NCI-H1436 treated with DMSO at 0.1 percent for 48 hours (cell line): Measurements from ENCODE around the gene PGRMC1.
"Not testable (repeated sequence)": the region's sequence is repeated elsewhere in the genome, so short reads cannot be mapped to it uniquely, and the experiment has no call there.

Experiments used
- DNase-seq: peaks from one replicate; lab custom pipeline; 2025; lab: John Stamatoyannopoulos, UW

The PGRMC1 gene

DNA sequence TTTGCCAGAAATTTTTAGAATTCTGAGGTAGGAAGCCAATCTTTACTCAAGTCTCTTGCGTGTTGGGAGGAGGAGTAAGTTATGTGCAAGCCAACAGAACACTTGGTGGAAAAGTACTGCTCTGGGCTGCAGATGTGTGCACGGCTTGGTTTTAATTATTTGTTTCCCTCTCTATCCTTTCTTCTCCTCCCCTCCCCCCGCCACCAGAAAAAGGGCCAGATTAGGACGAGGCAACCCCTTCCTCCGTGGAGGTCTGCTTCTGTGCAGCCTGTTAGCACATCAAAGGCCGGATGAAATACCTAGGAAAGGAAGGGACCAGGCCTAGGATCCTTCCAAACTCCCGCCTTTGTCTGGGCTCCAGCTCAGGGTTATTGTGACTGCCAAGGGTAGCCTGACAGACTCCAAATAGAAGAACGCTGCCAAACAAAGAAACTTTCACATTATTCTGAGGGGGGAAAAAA is 1.0 kb upstream of the PGRMC1 start:
- DNase-seq, result no peak

DNA sequence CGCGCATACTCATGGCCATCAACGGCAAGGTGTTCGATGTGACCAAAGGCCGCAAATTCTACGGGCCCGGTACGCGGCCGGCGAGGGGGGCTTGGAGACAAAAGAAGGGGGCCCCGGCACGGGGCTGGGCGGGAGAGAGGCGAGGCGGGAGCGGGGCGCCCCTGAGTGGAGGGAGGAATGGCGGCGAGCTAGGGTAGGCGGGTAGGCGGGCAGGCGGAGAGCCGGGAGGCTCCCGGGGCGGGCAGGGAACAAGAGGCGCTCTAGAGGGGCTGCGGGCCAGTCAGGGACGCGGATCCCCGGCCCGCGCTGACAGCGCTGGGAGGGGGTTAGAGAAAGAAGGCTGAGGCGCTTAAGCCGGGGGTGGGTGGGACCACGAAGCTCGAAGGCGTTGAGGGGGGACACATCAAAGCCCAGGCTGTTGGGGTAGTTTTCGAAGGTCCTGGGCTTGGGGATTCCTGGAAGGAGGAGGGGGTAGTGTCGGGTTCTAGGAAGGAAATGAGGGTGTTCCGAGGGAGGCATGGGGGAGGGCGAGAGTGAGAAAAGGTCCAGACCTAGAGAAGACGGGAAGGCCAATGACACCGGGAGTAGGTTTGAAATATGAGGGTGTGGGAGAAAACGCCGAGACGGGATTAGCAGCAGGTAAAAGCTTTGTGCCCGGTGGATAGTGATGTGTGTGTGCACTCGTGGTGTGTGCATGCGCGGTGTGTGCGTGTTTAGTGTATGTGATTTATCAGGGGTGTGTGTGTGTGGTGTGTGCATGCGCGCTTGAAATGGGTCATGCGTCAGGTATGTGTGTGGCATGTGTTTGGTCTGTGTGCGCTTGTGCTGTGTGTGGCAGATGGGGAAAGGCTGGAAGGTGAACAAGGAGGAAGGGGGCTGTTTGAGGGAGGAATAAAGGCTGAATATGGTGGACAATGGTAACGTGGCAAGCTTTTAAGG is 807 bp downstream of the PGRMC1 start:
- no peak for DNase-seq

DNA sequence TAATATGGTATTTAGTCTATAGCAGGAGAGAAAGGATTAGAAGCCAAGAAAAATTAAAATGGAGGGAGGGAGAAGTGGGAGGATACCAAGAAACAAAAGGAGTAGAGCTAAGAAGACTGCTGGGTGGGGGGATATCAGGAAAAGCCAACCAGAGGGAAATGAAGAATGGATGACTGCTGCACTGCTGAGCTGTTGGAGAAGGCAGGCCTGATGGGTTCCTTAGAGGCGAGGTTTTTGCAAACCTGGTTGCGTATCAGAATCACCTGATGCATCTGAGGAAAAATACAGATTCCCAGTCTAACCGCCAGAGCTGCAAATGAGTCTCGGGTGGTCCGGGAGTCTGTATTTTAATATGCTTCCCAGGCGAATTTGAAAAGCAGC is 1.5 kb downstream of the PGRMC1 start:
- no peak for DNase-seq

DNA sequence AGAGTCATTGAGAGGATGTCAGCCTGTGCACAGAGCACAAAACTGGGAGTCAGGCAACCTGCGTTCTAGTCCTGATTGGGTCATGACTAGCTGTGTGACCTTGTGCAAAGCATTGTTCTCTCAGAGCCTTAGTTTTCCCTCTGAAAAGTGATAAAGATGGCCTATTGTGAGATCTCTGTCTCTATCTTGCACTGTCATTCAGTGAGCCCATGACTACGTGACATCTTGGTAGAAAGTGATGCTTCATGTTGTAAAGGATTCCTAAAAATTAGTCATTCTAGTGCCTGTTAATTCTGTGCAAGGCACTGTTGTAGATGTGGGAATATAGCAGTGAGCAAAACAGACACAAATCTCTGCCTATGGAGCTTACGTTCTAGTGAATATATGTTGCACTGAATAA is 2.5 kb downstream of the PGRMC1 start:
- DNase-seq, result no peak

DNA sequence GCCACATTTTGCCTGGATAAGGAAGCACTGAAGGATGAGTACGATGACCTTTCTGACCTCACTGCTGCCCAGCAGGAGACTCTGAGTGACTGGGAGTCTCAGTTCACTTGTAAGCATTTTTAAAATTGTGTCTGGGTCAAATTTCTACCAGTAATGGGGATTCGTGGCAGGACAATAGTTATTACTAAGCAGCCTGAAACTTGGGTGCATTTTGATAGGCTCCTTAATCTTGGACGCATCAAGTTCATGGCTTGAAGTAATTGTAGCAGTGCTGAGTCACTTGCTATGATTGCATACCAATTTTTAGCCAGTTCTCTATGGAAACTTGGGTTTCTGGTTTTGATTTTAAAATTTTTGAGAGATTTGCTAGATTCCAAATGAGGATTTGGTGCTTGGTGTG is 4.3 kb downstream of the PGRMC1 start:
- no peak for DNase-seq

DNA sequence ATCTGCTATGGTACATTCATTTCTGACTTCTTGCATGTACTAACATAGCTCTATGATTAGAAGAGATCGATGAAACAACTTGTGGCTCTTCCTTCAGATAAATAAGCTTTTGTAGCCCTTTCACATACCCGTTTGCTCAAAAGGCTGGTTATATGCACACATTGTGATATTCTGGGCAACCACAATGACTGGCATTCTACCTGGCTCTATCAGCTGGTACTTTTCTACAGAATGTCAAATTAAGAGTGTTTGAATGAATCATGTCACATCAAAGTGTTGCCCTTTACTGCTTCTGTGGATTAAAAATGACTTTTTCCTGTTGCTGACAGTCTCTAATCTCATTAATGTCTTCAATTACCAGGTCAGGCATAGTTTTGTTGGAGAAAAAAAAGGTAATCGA is 11.6 kb downstream of the PGRMC1 start:
- no peak for DNase-seq

DNA sequence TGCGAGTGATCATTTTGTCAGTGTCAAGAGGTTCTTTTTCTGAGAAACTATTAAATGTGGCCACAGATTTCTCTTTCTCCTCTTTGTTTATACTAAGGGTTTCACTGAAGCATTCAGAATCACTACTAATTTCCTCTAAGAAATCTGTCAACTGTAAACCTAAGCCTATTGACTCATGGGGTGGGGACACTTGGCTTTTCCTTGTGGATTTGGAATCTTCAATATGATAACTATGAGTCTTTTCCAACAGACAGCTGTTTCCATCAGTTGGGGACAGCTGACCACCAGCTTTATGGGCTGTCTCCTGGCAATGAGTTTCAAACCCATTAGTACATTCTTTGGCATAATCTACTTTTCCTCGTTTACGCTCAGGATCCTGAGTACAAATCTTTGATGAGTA is 13.8 kb downstream of the PGRMC1 start:
- DNase-seq, result no peak

DNA sequence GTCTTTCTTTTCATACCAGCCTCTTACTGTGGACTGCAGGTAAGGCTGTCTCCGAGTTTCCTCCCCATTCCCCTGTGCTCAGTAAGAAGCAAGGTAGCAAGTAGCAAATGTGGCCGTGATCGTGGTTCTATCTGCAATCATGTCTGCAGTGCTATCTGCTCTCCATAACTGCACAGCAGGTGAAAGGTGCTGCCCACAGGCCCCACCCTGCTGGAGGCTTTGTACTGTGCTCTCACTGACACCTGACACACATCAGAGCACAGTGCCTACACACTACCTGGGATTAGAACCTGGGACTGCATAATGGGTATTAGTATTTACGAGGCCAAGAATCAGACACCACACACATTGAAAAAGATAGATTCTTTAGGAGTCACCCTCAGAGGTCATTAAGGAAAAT is 15.3 kb downstream of the PGRMC1 start:
- DNase-seq, result no peak

DNA sequence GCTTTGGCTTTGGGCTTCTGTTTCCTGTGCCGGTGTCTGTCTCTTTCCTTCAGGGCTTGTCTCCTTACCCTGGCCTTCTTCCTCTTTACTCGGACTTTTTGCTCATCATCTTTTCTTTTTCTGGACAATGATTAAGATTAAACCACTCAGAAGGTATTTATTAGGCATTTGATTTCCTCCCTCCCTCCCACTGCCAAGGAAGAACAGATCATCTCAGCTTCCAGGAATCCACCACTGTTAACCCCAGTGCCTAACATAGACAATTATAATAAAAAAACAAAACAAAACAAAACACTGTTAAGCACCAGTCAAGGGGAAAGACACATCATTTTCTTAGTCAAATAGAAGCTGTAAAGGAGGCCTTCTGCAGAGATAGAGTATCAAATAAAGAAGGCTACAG is 16.6 kb downstream of the PGRMC1 start:
- DNase-seq, result no peak

DNA sequence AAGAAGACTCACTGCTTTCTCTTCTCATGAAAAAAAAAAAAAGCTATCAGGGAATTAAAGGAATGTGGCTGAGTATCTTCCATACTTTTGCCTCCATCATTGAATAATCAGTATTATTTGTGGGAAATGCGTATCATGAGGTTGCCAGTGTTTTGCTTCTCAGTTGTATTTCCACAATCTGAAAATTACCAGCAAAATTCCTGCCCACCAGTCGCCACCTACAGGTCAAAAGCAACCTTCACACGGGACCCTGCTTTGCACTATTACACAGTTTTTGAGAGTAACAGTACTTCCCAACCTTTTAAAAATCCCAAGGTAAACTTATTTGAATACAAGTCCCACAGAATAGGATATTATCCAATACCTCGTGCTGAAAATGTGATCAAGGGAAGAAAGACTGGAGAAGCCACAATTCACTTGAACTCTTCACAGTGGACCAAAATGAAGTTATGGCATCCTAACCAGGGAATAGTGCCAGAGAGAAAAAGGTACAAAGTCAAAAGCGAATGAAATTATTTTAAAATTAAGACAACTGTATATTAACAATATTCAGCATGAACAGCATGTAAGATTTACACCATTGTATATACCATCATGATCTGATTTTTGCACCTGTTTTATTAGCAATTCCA is 30.4 kb downstream of the PGRMC1 start:
- no peak for DNase-seq

DNA sequence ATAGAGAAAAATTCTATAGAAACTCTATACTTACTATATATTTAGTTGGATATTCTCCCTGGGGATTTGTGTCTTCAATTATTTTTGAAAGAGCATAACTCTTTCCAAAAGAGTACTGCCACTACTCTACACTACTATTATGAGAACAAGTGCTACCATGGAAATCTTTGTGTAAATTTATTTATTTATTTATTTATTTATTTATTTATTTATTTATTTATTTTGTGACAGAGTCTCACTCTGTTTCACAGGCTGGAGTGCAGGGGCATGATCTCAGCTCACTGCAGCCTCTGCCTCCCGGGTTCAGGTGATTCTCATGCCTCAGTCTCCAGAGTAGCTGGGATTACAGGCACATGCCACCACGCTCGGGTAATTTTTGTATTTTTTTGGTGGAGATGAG is 31.0 kb downstream of the PGRMC1 start:
- not testable (repeated sequence) for DNase-seq

DNA sequence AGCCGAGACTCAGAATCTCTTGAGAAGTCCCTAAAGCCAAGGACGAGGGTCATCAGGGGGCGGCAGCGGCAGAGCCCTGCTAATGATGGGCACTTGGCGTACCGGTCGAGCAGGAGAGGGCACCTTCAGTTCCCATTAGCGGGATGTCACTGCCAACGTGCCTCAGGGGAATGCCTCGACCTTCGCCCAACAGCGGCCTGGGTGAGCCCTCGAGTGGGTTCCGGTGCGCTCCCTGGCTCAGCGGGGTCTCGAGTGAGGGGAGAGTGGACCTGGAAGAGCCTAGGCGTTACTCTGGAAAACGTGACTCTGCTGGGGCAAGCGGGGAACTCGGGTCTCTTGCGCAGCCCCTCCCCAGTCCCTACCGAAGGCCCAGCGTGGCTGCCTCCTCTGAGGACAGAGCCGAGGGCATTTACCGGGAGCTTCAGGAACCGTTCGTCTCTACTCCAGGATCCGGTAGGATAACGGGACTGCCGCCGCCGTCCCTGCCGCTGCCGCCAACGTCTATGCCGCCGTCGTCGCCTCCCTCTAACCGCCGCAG is 36.9 kb downstream of the PGRMC1 start:
- no peak for DNase-seq

DNA sequence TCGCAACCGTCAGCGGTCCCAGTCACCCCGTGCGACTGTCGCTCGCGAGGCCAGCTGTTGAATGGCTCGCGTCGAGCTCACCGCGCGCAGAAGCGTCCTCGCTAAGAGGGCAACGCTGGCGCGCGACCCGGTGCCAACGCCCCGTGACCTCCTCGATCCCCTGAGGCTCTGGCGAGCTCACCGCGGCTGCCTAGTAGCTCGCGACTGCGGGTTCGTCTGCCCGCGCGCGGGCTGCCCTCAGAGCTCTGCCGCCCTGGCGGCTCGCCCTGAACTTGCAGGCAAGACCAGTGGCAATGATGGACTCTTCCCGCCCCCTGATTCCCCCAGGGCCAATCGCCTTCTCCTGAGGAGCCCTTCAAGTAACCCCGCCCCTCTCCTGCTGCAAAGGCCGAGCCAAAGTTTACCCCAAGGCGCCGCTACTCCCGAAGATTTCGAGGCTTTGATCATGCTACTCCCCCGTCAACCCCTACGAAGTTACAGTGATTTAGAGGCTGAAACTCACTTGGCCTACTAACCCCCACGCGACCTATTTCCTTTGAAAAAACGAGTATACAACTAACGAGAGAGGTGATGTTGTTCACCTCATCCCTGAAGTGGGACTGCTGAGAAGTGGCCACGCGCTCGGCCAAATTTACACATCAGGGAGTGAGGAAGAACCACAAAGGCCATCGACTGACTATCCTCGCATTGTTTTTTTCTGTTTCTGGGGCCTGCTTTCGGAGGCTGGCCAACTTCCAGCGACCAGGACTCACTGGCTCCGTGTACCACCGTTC is 37.5 kb downstream of the PGRMC1 start:
- no peak for DNase-seq

DNA sequence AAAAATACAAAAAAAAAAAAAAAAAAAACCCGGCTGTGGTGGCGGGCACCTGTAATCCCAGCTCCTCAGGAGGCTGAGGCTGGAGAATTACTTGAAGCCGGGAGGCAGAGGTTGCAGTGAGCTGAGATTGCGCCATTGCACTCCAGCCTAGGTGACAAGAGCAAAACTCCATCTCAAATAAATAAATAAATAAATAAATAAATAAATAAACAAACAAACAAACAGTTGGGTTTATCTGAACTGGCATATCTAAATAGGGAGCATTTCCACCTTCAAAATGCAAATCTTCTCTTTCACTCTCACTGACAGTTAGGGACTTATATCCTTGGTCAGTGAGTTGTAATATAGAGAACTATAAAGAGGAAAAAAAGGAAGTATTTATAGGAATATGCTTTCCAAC is 46.3 kb downstream of the PGRMC1 start:
- DNase-seq, result not testable (repeated sequence)

DNA sequence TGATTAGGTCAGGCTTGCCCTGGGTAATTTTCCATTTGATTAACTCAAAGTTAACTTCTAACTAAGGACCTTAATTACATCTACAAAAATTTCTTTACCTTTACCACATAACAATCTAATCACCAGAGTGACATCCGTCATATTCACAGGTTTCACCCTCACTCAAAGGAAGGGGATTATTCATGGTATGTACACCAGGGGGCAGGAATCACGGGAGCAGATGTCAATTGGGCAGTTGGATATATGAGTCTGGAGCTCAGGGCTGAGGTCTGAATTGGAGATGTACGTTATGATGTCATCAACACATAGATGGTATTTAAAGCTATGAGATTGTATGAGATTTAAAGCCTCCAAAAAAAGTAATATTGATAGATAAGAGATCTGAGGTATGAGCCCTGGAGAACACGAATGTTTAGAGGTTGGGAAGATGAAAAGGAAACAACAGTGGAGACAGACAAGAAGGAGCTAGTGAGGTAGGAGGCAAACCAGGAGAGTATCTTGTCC is 52.9 kb downstream of the PGRMC1 start:
- DNase-seq, result no peak

DNA sequence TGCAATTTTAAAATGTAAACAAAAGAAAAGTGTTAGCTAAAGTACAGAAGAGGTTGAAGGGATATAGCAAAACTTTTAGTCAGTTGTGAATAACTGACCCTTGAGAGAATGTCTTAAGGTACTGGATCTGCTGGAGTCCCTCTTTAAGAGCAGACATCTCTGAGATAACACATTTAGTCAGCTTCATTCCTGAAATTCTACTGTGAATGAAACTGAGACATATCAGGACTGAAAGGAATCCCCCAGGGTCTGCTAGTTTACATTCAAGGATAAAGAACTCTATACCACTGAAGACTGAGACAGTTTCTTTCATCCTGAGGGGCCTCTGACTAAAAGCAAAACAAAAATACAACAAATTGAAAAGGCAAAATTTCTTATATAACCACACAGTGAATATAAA is 54.4 kb downstream of the PGRMC1 start:
- DNase-seq, result no peak

DNA sequence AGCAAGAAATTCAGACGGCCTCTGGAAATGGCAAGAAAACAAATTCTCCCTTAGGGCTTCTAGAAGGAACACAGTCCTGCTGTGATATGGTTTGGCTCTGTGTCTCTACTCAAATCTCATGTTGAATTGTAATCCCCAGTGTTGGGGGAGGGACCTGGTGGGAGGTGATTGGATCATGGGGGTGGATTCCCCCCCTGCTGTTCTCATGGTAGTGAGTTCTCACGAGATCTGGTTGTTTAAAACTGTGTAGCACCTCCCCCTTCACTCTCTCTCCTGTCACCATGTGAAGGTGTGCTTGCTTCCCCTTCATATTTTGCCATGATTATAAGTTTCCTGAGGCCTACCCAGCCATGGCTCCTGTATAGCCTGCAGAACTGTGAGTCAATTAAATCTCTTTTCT is 55.2 kb downstream of the PGRMC1 start:
- not testable (repeated sequence) for DNase-seq

DNA sequence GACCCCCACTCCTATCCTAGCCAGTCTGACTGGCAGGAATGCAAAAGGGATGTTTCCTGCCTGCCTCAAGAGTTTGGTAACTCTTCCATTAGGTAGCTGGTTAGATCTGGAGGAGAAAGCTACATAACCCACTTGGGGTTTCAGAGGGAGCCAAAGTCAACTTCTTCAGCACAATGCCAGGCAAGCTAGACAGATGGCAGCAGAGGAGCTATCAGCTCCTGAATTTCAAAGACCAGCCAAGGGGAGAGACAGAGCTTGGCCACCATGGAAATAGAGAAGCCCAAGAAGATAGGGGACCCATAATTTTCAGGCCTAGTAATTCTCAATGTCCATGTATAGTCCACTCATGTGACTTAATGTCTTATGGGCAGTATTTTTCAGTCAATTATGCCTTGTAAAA is 56.4 kb downstream of the PGRMC1 start:
- no peak for DNase-seq
